Breast epithelium (tissue), 4 donors: ENCODE measurements around the gene TBCA. TPM values are rescaled to one million over a fixed set of nuclear protein-coding genes. Genes with fewer than 3 reads are reported as not detected.

Experiments
- DNase-seq, 2 donors: peaks; one replicate each; pipeline ENCODE4 v3.0.0-alpha.2; 2019; ENCODE audit warnings: low spot score in 2 of 2
- H3K27ac ChIP-seq, 2 donors: fragments of 200-600 bp; sonication (generic) in 1 of 2; one replicate each; pipeline ENCODE4 v1.5.1; 2016 to 2019; ENCODE audit warnings: mild to moderate bottlenecking in 1 of 2
- H3K27me3 ChIP-seq, 2 donors: fragments of 200-600 bp; sonication (generic) in 1 of 2; one replicate each; pipeline versions ENCODE4 v1.5.1 to v1.6.0; 2017 to 2019; ENCODE audit warnings: control low read depth in 1 of 2, mild to moderate bottlenecking in 1 of 2
- H3K36me3 ChIP-seq: fragments of 200-600 bp; one replicate; pipeline ENCODE4 v1.5.1; 2019
- H3K4me1 ChIP-seq, 2 donors: fragments of 200-600 bp; sonication (generic); one replicate each; pipeline ENCODE4 v1.5.1; 2016 to 2019; ENCODE audit warnings: control low read depth in 1 of 2
- H3K4me3 ChIP-seq, 3 donors: fragments of 200-600 bp; sonication (generic); 1 replicate in 2 of 3; 2 replicates in 1 of 3; pipeline ENCODE4 v1.5.1; 2016 to 2019; ENCODE audit warnings: mild to moderate bottlenecking in 3 of 3, moderate library complexity in 2 of 3
- H3K9me3 ChIP-seq, 2 donors: fragments of 200-600 bp; sonication (generic) in 1 of 2; one replicate each; pipeline ENCODE4 v1.5.1; 2016 to 2019; ENCODE audit warnings: control low read depth in 1 of 2
- CTCF ChIP-seq, 3 donors: fragments of 450-650 bp; IDR thresholded peaks; one replicate each; pipeline ENCODE4 v1.5.1; 2016 to 2017; ENCODE audit warnings: antibody characterized with exemption in 3 of 3, mild to moderate bottlenecking in 3 of 3, moderate library complexity in 3 of 3
- POLR2A ChIP-seq: fragments of 450-650 bp; IDR thresholded peaks from one replicate; pipeline ENCODE4 v1.6.1; 2016; ENCODE audit warnings: antibody characterized with exemption, mild to moderate bottlenecking, moderate library complexity
- POLR2AphosphoS5 ChIP-seq, 3 donors: sonication (generic); formaldehyde crosslinking; IDR thresholded peaks; one replicate each; pipeline ENCODE4 v1.6.1; 2017; ENCODE audit warnings: antibody characterized with exemption in 3 of 3
- intact Hi-C: fragments of 100-400 bp; cut with DNase I; formaldehyde crosslinking; loops from one replicate; pipeline ENCODE4 v1.15.1; 2023; ENCODE audit warnings: low total_unique reads
- total RNA-seq, 3 donors: library from RNA; depleted of rRNA; stranded (reverse); fragments of >200 nt; gene quantifications; one replicate each; pipeline ENCODE4 v1.1.0, GENCODE V29; 2016

The TBCA gene
- total RNA-seq, 3 donors from 2014 or later, result 109 to 150 (median 118) TPM

- TF ChIP-seq CTCF (IDR thresholded peaks at IDR 0.05) (no peak), POLR2AphosphoS5 (IDR thresholded peaks at IDR 0.05) (no peak), POLR2A (no peak)
- no peak overlapping the region for H3K27ac ChIP-seq
- intact Hi-C loops, result no loop called here
- H3K36me3 ChIP-seq, result no peaks in the 10 kb centered on the region
- no peak overlapping the region for H3K4me3 ChIP-seq
- peaks cover 0 to 3% of the 10 kb centered on the region in 2 donors for H3K4me1 ChIP-seq
- H3K9me3 ChIP-seq, result no peaks in the 10 kb centered on the region
- DNase-seq, result no peak
- peaks cover 12 to 99% of the 10 kb centered on the region in 2 donors for H3K27me3 ChIP-seq
These were observed 134.7 kb downstream of the TBCA start for GRCh38 chr5:77641397-77641943.

Other genes with a start within 250 kb of the TBCA start
- gene OTP, start 137.6 kb downstream of the TBCA start, total RNA-seq, result under 1 TPM in 1 of 3 donors, not detected in 2; 0.15 TPM